Nephron (organoid): ENCODE results near the gene MLH3.

Experiments
- H3K27ac Mint-ChIP-seq, 3 experiments: 2 replicates each; pipeline ENCODE4 v1.8.0; 2020; ENCODE audit warnings: mixed read lengths in 3 of 3, mild to moderate bottlenecking in 2 of 3, moderate library complexity in 1 of 3
- H3K27me3 Mint-ChIP-seq: 2 replicates; pipeline ENCODE4 v1.8.0; 2021; ENCODE audit warnings: low read depth, mild to moderate bottlenecking, moderate library complexity, mixed read lengths
- H3K36me3 Mint-ChIP-seq: 2 replicates; pipeline ENCODE4 v1.8.0; 2020; ENCODE audit warnings: low read depth, mixed read lengths
- H3K4me1 Mint-ChIP-seq: 2 replicates; pipeline ENCODE4 v1.8.0; 2020; ENCODE audit warnings: mixed read lengths
- H3K4me3 Mint-ChIP-seq, 3 experiments: 2 replicates each; pipeline ENCODE4 v1.8.0; 2020; ENCODE audit warnings: mild to moderate bottlenecking in 3 of 3, mixed read lengths in 3 of 3, moderate library complexity in 2 of 3
- H3K9me3 Mint-ChIP-seq: 2 replicates; pipeline ENCODE4 v1.8.0; 2020; ENCODE audit warnings: mixed read lengths
- TF ChIP-seq, protein P1 (sequence below), 3 experiments: fragments of 200-600 bp; sonication (generic); IDR thresholded peaks; one replicate each; pipeline ENCODE4 v1.5.0; 2021; ENCODE audit warnings: antibody characterized with exemption in 3 of 3; ENCODE audit not compliant: unreplicated experiment in 3 of 3

The MLH3 gene

DNA sequence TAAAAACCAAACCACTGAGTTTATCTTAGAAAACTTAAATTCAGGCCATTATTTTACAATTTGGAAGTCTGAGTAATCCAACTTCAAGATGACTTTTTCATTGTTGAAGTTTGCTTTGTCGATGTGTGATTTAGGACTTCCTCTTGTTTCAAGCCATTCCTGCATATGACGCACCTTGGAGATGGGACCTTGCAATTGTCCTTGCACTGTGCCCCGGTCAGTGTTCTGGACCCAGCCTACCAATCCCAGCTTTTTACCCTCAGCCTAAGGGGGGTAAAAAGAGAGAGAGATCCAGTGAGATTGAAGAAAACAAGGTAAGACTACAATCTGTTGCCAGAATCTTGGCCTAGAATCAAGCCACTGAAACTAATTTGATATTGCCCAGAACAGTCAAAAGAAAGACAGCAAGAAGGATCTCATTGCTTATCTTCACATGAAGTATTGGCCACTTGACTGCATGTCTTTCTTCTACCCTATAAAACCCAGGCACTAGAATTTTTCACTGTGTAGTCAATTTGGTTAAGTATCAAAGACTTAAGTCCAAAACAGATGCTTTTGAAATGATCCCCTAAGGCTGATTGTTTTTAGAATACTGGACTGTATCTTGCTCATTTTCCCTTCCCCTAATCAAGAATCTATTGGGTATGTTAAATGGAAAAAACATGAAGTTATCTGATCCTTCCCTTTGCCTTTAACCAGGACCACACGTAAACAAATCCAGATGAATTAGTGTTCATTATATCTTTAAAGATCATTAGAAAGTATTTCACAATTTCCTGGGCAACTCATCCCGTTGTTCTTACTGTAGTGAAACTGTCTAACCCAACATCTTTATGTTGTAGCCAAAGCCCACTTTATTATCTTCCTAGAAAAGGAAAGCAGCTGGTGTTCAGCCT lies 2.4 kb upstream of the MLH3 start:
- H3K36me3 Mint-ChIP-seq: peaks cover 37% of the 10 kb centered on the region
- H3K4me3 Mint-ChIP-seq: peak overlapping the region in 2 of 3 experiments; percentile 24 to 40
- peak overlapping the region in 2 of 3 experiments; percentile 44 to 48 for H3K27ac Mint-ChIP-seq
- TF ChIP-seq, protein P1, sequence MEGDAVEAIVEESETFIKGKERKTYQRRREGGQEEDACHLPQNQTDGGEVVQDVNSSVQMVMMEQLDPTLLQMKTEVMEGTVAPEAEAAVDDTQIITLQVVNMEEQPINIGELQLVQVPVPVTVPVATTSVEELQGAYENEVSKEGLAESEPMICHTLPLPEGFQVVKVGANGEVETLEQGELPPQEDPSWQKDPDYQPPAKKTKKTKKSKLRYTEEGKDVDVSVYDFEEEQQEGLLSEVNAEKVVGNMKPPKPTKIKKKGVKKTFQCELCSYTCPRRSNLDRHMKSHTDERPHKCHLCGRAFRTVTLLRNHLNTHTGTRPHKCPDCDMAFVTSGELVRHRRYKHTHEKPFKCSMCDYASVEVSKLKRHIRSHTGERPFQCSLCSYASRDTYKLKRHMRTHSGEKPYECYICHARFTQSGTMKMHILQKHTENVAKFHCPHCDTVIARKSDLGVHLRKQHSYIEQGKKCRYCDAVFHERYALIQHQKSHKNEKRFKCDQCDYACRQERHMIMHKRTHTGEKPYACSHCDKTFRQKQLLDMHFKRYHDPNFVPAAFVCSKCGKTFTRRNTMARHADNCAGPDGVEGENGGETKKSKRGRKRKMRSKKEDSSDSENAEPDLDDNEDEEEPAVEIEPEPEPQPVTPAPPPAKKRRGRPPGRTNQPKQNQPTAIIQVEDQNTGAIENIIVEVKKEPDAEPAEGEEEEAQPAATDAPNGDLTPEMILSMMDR (IDR thresholded peaks at IDR 0.05; ENCODE audit: unreplicated experiment in 3 of 3): no peak
- peaks cover 11% of the 10 kb centered on the region for H3K4me1 Mint-ChIP-seq
- no peaks in the 10 kb centered on the region for H3K27me3 Mint-ChIP-seq
- peaks cover under 1% of the 10 kb centered on the region for H3K9me3 Mint-ChIP-seq

GRCh38 chr14:75051556-75051899 lies 261 bp upstream of the MLH3 start:
- peaks cover 11% of the 10 kb centered on the region for H3K4me1 Mint-ChIP-seq
- peaks cover 49% of the 10 kb centered on the region for H3K36me3 Mint-ChIP-seq
- H3K27me3 Mint-ChIP-seq: no peaks in the 10 kb centered on the region
- H3K27ac Mint-ChIP-seq: peak overlapping the region; percentile 96 to 98 (median 98)
- TF ChIP-seq, protein P1 (IDR thresholded peaks at IDR 0.05; ENCODE audit: unreplicated experiment in 3 of 3): no peak
- peak overlapping the region; percentile 94 to 97 (median 96) for H3K4me3 Mint-ChIP-seq
- H3K9me3 Mint-ChIP-seq: peaks cover 4% of the 10 kb centered on the region

GRCh38 chr14:75049731-75050201 lies 1.5 kb downstream of the MLH3 start:
- Mint-ChIP-seq H3K9me3 (peaks cover 4% of the 10 kb centered on the region), H3K27ac (peak overlapping the region; percentile 89 to 96 (median 90)), H3K4me1 (peaks cover 27% of the 10 kb centered on the region), H3K4me3 (peak overlapping the region; percentile 81 to 85 (median 84)), H3K27me3 (no peaks in the 10 kb centered on the region), H3K36me3 (peaks cover 43% of the 10 kb centered on the region)
- TF ChIP-seq, protein P1 (IDR thresholded peaks at IDR 0.05; ENCODE audit: unreplicated experiment in 3 of 3): no peak

- Mint-ChIP-seq H3K9me3 (peaks cover 4% of the 10 kb centered on the region), H3K27ac (no peak overlapping the region), H3K36me3 (peaks cover 45% of the 10 kb centered on the region), H3K4me3 (no peak overlapping the region), H3K27me3 (no peaks in the 10 kb centered on the region), H3K4me1 (peaks cover 33% of the 10 kb centered on the region)
- TF ChIP-seq, protein P1 (IDR thresholded peaks at IDR 0.05; ENCODE audit: unreplicated experiment in 3 of 3): no peak
These were observed 2.1 kb downstream of the MLH3 start for GRCh38 chr14:75049136-75049535.

- Mint-ChIP-seq H3K27ac (no peak overlapping the region), H3K4me1 (peaks cover 34% of the 10 kb centered on the region)
These were observed 3.2 kb downstream of the MLH3 start for GRCh38 chr14:75048101-75048500.

More at GRCh38 chr14:75048101-75048500, 3.2 kb downstream of the MLH3 start:
- Mint-ChIP-seq H3K36me3 (peaks cover 45% of the 10 kb centered on the region), H3K27me3 (no peaks in the 10 kb centered on the region), H3K4me3 (no peak overlapping the region), H3K9me3 (peaks cover 4% of the 10 kb centered on the region)
- TF ChIP-seq, protein P1 (IDR thresholded peaks at IDR 0.05; ENCODE audit: unreplicated experiment in 3 of 3): no peak
